CD14-positive monocyte (primary cell): ENCODE results near the gene RNF44. TPM values are rescaled to one million over a fixed set of nuclear protein-coding genes. Genes with fewer than 3 reads are reported as not detected.

Experiments used
- DNase-seq, 3 donors: peaks; one replicate each; pipeline ENCODE4 v3.0.0-alpha.2; 2011 to 2022
- H2AFZ ChIP-seq: 2 replicates; pipeline ENCODE4 v1.6.0; 2012; ENCODE audit warnings: mild to moderate bottlenecking, low read depth, low read length, inconsistent platforms; ENCODE audit not compliant: insufficient read depth, poor library complexity, severe bottlenecking
- H3K27ac ChIP-seq, 2 donors: 1 replicate in 1 of 2; 2 replicates in 1 of 2; pipeline ENCODE4 v1.5.1; 2012 to 2013; ENCODE audit warnings: low read length in 2 of 2, control low read depth in 1 of 2, inconsistent platforms in 1 of 2, low read depth in 1 of 2, mild to moderate bottlenecking in 1 of 2
- H3K27me3 ChIP-seq, 2 donors: one replicate each; pipeline versions ENCODE4 v1.6.0 to v1.6.1; 2011 to 2013; ENCODE audit warnings: low read length in 2 of 2; ENCODE audit not compliant: control insufficient read depth in 2 of 2, insufficient read depth in 2 of 2
- H3K36me3 ChIP-seq, 2 donors: replicated peaks in 1 of 2; 1 replicate in 1 of 2; 2 replicates in 1 of 2; pipeline versions ENCODE4 v1.5.1 to v1.6.1; 2012 to 2013; ENCODE audit warnings: low read length in 2 of 2, control low read depth in 1 of 2, inconsistent platforms in 1 of 2, mild to moderate bottlenecking in 1 of 2; ENCODE audit not compliant: insufficient read depth in 2 of 2, control insufficient read depth in 1 of 2
- H3K4me1 ChIP-seq, 2 donors: 1 replicate in 1 of 2; 2 replicates in 1 of 2; pipeline versions ENCODE4 v1.5.1 to v1.6.1; 2012 to 2013; ENCODE audit warnings: low read length in 2 of 2, control low read depth in 1 of 2, inconsistent platforms in 1 of 2, mild to moderate bottlenecking in 1 of 2, moderate library complexity in 1 of 2; ENCODE audit not compliant: insufficient read depth in 2 of 2, control insufficient read depth in 1 of 2
- H3K4me2 ChIP-seq: replicated peaks from 2 replicates; pipeline ENCODE3; 2012; ENCODE audit warnings: low read length, moderate library complexity, mild to moderate bottlenecking; ENCODE audit not compliant: poor library complexity, severe bottlenecking; ENCODE audit errors: extremely low read depth
- H3K4me3 ChIP-seq, 3 experiments: fragments of 200-600 bp in 1 of 3; sonication (generic) in 1 of 3; replicated peaks in 1 of 3; 1 replicate in 2 of 3; 2 replicates in 1 of 3; pipeline ENCODE4 v1.5.1; 2011 to 2013; ENCODE audit warnings: low read length in 3 of 3, mild to moderate bottlenecking in 3 of 3, control low read depth in 2 of 3, low read depth in 2 of 3, inconsistent platforms in 1 of 3, moderate library complexity in 1 of 3
- H3K79me2 ChIP-seq: 2 replicates; pipeline ENCODE4 v1.6.0; 2012; ENCODE audit warnings: mild to moderate bottlenecking, control low read depth, inconsistent platforms, low read length, moderate library complexity; ENCODE audit not compliant: insufficient read depth
- H3K9ac ChIP-seq: 2 replicates; pipeline ENCODE4 v1.6.0; 2017; ENCODE audit warnings: low read length, mild to moderate bottlenecking; ENCODE audit not compliant: insufficient read depth, poor library complexity, severe bottlenecking
- H3K9me3 ChIP-seq, 2 donors: replicated peaks in 1 of 2; 1 replicate in 1 of 2; 2 replicates in 1 of 2; pipeline versions ENCODE4 v1.5.1 to v1.6.1; 2012 to 2013; ENCODE audit warnings: low read length in 2 of 2, control low read depth in 1 of 2; ENCODE audit not compliant: control insufficient read depth in 1 of 2, insufficient read depth in 1 of 2
- H4K20me1 ChIP-seq: 2 replicates; pipeline ENCODE4 v1.6.0; 2012; ENCODE audit warnings: mild to moderate bottlenecking, low read length, control low read depth, moderate library complexity; ENCODE audit not compliant: insufficient read depth
- H3K27ac Mint-ChIP-seq, 7 donors: one replicate each; pipeline ENCODE4 v1.8.0; 2020; ENCODE audit warnings: mild to moderate bottlenecking in 7 of 7, mixed read lengths in 7 of 7, moderate library complexity in 6 of 7, inconsistent platforms in 2 of 7
- H3K27me3 Mint-ChIP-seq, 3 donors: one replicate each; pipeline ENCODE4 v1.8.0; 2021 to 2022; ENCODE audit warnings: low read depth in 3 of 3, mild to moderate bottlenecking in 3 of 3, mixed read lengths in 3 of 3, moderate library complexity in 3 of 3, inconsistent platforms in 1 of 3
- H3K36me3 Mint-ChIP-seq, 2 donors: one replicate each; pipeline ENCODE4 v1.8.0; 2020; ENCODE audit warnings: mixed read lengths in 2 of 2, inconsistent platforms in 1 of 2, mild to moderate bottlenecking in 1 of 2
- H3K4me1 Mint-ChIP-seq: one replicate; pipeline ENCODE4 v1.8.0; 2020; ENCODE audit warnings: mild to moderate bottlenecking, mixed read lengths
- H3K4me3 Mint-ChIP-seq, 2 donors: one replicate each; pipeline ENCODE4 v1.8.0; 2020; ENCODE audit warnings: mild to moderate bottlenecking in 2 of 2, mixed read lengths in 2 of 2, moderate library complexity in 1 of 2
- H3K9me3 Mint-ChIP-seq, 7 donors: one replicate each; pipeline ENCODE4 v1.8.0; 2020 to 2022; ENCODE audit warnings: mixed read lengths in 7 of 7, mild to moderate bottlenecking in 6 of 7, moderate library complexity in 6 of 7, inconsistent platforms in 2 of 7
- WGBS: methylation state at CpG from one replicate; pipeline ENCODE4 v1.1.5; 2013; ENCODE audit warnings: missing lambda C conversion rate; ENCODE audit not compliant: insufficient coverage; 5-methylcytosine and 5-hydroxymethylcytosine counted together
- intact Hi-C, 2 donors: fragments of 100-400 bp; cut with micrococcal nuclease; formaldehyde crosslinking; loops; one replicate each; pipeline versions ENCODE4 v1.15.0 to v1.15.1; 2023
- polyA plus RNA-seq, 3 donors: library from polyadenylated mRNA; depleted of rRNA in 1 of 3; unstranded in 2 of 3; stranded (reverse) in 1 of 3; fragments of 300-500 nt in 2 of 3; fragments of >200 nt in 1 of 3; fragmentation: Illumina TruSeq in 2 of 3; gene quantifications; 1 replicate in 2 of 3; 2 replicates in 1 of 3; pipeline ENCODE4 v1.2.3, GENCODE V29; 2012 to 2021
- TF ChIP-seq, protein P1 (sequence below): fragments of 200-600 bp; IDR thresholded peaks from one replicate; pipeline ENCODE4 v1.8.0; 2022; ENCODE audit warnings: antibody characterized with exemption, mild to moderate bottlenecking

The RNF44 gene
- polyA plus RNA-seq, 3 donors, result 1.9 to 133 (median 3.1) TPM

GRCh38 chr5:176562189-176562588 is 25.0 kb upstream of the RNF44 start:
- Histone ChIP-seq H3K36me3 (no peaks in the 10 kb centered on the region), H4K20me1 (no peaks in the 10 kb centered on the region), H3K4me1 (peaks cover 0 to 2% of the 10 kb centered on the region in 2 donors), H3K4me3 (no peak overlapping the region), H3K27ac (no peak overlapping the region), H3K9ac (no peak overlapping the region), H2AFZ (no peak overlapping the region), H3K27me3 (peaks cover 0 to 3% of the 10 kb centered on the region in 2 donors), H3K9me3 (peaks cover 0 to 9% of the 10 kb centered on the region in 2 donors), H3K4me2 (no peak overlapping the region), H3K79me2 (no peaks in the 10 kb centered on the region)
- Mint-ChIP-seq H3K9me3 (peaks cover 3 to 16% (median 7%) of the 10 kb centered on the region in 7 donors), H3K4me1 (peaks cover 6% of the 10 kb centered on the region), H3K27me3 (peaks cover 4 to 18% (median 14%) of the 10 kb centered on the region in 3 donors), H3K36me3 (no peaks in the 10 kb centered on the region), H3K27ac (no peak overlapping the region), H3K4me3 (no peak overlapping the region)
- intact Hi-C loops, result no loop called here
- TF ChIP-seq, protein P1, sequence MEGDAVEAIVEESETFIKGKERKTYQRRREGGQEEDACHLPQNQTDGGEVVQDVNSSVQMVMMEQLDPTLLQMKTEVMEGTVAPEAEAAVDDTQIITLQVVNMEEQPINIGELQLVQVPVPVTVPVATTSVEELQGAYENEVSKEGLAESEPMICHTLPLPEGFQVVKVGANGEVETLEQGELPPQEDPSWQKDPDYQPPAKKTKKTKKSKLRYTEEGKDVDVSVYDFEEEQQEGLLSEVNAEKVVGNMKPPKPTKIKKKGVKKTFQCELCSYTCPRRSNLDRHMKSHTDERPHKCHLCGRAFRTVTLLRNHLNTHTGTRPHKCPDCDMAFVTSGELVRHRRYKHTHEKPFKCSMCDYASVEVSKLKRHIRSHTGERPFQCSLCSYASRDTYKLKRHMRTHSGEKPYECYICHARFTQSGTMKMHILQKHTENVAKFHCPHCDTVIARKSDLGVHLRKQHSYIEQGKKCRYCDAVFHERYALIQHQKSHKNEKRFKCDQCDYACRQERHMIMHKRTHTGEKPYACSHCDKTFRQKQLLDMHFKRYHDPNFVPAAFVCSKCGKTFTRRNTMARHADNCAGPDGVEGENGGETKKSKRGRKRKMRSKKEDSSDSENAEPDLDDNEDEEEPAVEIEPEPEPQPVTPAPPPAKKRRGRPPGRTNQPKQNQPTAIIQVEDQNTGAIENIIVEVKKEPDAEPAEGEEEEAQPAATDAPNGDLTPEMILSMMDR, result no peak
- no peak for DNase-seq
- 95% methylated on average over 3 of the region's 10 CpGs for WGBS

GRCh38 chr5:176561259-176561658 is 24.1 kb upstream of the RNF44 start:
- DNase-seq, result no peak
- H3K4me3 ChIP-seq, result no peak overlapping the region
- peaks cover 0 to 6% of the 10 kb centered on the region in 2 donors for H3K9me3 ChIP-seq
- no peaks in the 10 kb centered on the region for H4K20me1 ChIP-seq
- TF ChIP-seq, protein P1, result no peak
- H3K27ac ChIP-seq, result no peak overlapping the region
- Mint-ChIP-seq H3K36me3 (no peaks in the 10 kb centered on the region), H3K4me1 (peaks cover 15% of the 10 kb centered on the region), H3K27ac (no peak overlapping the region), H3K9me3 (peaks cover 3 to 10% (median 6%) of the 10 kb centered on the region in 7 donors), H3K27me3 (peaks cover 6 to 14% (median 14%) of the 10 kb centered on the region in 3 donors), H3K4me3 (no peak overlapping the region)
- intact Hi-C loops, result no loop called here
- H2AFZ ChIP-seq, result no peak overlapping the region
- peaks cover 3 to 11% of the 10 kb centered on the region in 2 donors for H3K4me1 ChIP-seq
- H3K36me3 ChIP-seq, result no peaks in the 10 kb centered on the region
- peaks cover 0 to 3% of the 10 kb centered on the region in 2 donors for H3K27me3 ChIP-seq
- no peaks in the 10 kb centered on the region for H3K79me2 ChIP-seq
- 100% methylated on average over 1 of the region's 3 CpGs for WGBS
- no peak overlapping the region for H3K4me2 ChIP-seq
- no peak overlapping the region for H3K9ac ChIP-seq
